CD4-positive, alpha-beta T cell treated with Interleukin-15 for 4 hours (primary cell): Measurements from ENCODE around the gene GLIPR1L2.

Source experiments
- DNase-seq: peaks from one replicate; pipeline ENCODE4 v3.0.0-alpha.2; 2020; ENCODE audit warnings: low spot score

The GLIPR1L2 gene

DNA sequence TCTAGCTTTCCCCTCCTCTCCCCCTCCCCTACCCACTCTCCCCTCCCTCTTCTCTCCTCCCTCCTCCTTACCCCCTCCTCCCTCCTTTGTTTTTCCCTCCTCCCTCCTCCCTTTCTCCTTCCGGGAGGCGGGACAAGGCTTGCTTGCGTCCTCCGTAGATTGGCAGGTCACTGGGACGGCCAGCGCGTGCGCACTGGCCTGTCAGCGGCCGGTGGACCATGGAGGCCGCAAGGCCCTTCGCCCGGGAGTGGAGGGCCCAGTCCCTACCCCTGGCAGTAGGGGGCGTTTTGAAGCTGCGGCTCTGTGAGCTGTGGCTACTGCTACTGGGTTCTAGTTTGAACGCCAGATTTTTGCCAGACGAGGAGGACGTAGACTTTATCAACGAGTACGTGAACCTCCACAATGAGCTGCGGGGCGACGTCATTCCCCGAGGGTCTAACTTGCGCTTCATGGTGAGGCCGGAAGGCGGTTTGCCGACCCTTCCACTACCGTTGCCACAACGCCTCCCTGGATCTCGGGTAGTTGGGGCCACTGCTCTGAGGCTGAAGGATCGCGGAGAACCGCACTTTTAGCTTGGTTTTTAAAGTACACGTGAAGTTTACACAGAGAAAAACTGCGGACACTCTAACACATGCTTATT is at the start of gene GLIPR1L2:
Gene GLIPR1L2, plus strand, starts transcription at position 191 of the 640 bp plus-strand sequence. Its CDS starts 28 bp downstream, at position 219.
- peak; percentile 93 for DNase-seq

DNA sequence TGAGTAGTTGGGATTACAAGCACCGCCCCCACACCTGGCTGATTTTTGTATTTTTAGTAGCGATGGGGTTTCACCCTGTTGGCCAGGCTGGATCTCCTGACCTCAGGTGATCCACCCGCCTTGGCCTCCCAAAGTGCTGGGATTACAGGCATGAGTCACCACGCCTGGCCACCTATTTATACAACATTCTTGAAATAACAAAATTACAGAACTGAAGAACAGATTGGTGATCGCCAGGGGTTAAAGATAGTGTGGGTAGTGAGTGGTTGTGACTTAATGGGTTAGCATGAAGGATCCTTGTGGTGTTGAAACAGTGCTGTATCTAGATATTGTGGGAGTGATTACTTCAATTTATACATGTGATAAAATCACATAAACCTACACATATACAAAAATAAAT is 49.0 kb upstream of the GLIPR1L2 start:
- no peak for DNase-seq

DNA sequence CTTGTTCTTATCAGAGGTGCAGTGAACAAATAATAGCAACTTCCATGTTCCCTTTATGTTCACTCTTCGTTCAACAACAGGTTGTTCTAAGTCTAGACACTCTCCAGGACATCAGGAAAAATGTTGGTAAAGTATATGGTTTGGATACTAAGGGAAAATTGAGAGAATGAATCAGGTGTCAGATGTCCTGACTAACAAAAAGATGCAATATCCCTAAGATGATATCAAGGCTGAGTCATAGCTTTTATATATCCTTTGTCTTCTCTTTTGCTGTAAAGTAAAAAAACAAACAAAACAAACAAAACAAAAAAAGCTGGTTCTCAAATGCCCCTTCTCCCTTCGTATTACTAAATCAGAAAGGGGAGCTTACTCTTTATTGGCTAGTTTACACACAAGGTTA is 45.4 kb upstream of the GLIPR1L2 start:
- DNase-seq = no peak

DNA sequence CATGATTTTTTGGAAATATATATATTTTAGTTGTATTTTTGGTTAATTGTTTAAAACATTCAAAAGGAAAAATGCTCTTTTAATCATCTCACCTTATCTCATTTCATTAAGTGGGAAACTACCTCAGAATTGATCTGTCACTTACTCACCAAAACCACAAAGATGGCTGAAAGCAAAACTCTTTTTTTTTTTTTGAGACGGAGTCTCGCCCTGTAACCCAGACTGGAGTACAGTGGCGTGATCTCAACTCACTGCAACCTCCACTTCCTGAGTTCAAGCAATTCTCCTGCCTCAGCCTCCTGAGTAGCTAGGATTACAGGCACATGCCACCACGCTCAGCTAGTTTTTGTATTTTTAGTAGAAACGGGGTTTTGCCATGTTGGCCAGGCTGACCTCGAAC is 44.7 kb upstream of the GLIPR1L2 start:
- DNase-seq = peak; percentile 9

DNA sequence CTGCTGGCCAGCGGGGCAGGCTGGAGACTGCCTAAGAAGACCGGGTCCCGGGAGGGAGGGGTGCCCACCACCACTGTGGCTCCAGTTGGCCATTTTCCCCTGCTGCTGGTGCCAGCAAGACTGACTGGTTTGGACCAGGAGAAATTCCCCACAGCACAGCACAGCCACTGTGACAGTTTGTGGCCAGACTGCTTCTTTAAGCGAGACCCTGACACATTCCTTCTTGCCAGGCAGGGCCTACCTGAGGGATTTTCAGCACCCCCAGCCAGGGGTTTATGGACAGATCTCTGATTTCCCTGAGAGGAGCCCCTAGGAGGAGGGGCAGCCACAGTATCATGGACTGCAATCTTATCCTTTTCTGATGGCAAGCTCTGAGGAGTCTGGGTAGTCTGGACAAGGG is 40.9 kb upstream of the GLIPR1L2 start:
- DNase-seq = no peak

DNA sequence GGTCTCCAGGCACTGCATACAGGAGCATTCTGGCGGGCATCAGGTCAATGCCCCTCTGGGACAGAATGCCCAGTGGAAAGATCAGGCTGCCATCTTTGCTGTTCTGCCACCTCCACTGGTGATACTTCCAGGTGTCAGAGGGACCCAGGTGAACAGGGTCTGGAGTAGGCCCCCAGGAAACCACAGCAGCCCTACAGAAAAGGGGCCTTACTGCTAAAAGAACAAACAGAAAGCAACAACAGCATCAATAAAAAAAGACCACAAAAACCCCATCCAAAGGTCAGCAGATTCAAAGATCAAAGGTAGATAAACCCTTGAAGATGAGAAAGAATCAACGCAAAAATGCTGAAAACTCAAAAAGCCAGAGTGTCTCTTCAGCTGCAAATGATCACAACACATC is 40.5 kb upstream of the GLIPR1L2 start:
- no peak for DNase-seq

DNA sequence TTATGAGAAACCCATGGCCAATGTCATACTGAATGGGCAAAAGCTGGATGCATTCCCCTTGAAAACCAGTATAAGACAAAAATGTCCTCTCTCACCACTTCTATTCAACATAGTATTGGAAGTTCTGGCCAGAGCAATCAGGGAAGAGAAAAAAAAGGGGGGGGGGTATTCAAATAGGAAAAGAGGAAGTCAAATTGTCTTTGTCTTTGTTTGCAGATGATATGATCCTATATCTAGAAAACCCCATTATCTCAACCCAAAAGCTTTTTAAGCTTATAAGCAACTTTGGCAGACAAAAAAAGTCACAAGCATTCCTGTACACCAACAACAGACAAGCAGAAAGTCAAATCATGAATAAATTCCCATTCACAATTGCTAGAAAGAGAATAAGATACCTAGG is 36.9 kb upstream of the GLIPR1L2 start:
- DNase-seq = no peak

DNA sequence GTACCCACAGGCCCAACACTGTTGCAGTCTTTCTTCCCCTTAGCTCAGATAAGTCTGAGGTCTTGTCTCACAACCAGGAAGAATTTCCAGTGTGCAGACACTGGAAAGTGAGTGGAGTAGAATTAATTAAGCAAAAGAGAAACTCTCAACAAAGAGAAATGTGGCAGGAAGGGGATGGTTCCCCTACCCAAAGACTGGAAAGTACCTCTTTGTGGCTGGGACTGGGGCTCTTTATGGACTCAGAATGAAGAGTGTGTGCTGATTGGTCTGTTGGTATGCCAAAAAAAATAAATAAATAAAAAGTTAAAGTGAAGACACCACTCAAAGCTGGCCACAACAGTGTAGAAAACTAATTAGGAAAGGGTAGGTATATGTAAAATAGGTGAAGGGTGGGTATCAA is 30.0 kb upstream of the GLIPR1L2 start:
- no peak for DNase-seq

DNA sequence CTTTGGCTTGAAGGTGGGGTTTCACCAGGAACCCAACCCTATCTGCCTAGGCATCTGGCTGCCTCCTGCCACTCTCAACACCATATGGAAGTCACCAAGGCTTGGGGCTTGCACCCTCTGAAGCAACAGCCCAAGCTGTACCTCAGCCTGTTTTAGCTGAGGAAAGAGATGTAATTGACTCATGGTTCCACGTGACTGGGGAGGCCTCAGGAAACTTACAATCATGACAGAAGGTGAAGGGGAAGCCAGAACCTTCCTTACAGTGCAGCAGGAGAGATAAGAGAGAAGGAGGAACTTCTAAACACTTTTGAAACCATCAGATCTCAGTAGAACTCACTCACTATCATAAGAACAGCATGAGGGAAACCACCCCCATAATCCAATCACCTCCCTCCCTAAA is 29.5 kb upstream of the GLIPR1L2 start:
- no peak for DNase-seq

DNA sequence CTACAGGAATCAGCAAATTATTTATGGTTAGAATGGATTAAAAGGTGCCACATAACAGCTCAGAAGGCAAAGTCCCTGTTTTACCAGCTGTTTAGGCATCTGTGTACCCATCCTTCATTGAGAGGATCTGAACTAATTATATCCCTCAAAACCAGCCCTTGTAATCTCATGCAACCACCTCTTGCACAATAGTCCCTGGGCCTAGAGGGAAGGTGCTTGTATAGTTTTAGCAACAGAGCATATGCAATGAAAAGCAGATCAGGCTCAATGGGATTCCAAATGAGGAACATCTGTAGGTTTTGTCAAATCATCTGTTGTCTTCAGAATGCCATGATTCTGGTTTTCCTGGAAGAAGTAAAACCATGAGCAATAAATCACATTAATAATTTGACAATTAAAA is 26.0 kb upstream of the GLIPR1L2 start:
- no peak for DNase-seq

DNA sequence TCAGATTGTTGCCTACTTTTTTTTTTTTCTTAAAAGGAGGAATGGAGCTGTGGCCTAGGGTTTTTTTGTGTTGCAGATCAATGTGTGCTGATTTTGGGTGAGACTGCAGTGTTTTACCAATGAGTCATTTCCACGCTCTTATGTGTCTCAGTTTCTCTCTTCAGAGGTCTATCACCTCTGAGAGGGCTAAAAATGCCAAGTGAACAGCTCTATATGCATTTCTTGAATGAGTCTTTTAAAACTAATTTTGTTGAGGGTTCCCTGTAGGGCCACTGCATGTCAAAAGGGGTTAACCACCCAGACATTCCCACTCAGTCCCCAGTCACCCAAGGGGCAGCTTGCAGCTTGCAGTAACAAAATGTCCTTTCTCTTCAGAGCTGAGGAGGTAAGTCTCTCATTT is 24.3 kb upstream of the GLIPR1L2 start:
- no peak for DNase-seq

DNA sequence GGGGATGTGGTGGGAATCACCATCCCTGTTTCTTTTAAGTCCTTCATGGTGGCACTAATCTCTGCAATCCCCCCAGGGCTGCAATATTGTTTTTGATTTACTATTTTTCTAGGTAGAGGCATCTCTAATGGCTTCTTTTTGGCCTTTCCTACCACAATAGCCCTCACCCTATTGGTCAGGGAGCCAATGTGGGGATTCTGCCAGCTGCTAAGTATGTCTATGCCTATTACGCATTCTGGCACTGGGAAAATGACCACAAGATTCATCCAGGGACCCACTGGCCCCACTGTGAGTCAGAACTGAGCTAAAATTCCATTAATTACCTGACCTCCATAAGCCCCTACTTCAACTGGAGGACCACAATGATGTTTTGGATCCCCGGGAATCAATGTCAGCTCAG is 15.9 kb upstream of the GLIPR1L2 start:
- no peak for DNase-seq

DNA sequence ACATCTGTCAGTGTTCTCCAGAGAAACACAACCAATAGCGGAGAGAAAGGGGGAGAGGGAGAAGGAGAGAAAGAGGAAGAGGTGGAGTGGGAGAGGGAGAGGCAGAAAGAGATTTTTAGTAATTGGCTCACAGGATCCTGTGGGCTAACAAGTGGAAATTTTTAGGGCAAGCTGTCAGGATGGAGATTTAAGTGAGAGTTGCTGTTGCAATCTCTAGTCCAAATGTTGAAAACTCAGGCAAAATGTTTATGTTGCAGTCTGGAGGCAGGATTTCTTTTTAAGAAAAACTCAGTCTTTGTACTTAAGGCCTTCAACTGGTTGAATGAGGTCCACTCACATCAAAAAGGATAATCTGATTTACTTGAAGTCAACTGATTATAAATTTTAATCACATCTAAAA is 12.5 kb upstream of the GLIPR1L2 start:
- no peak for DNase-seq

DNA sequence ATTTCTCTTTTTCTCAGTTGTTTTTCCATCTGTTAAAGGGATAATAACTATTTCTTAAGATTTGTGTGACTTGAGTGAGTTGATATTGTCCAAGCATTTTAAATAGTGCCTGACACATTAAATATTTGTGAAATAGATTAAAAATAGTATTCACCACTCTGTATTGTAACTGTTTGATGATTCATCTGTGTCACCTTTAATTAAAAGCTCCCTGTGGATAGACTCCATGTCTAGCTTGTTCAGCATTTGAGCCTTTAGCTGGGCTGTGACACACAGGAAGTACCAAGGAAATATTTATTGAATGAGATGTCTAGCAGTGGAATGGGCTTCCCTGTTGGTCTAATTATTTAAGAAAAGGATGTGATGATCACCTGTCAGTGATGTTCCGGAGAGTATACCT is 1.8 kb upstream of the GLIPR1L2 start:
- peak; percentile 13 for DNase-seq

DNA sequence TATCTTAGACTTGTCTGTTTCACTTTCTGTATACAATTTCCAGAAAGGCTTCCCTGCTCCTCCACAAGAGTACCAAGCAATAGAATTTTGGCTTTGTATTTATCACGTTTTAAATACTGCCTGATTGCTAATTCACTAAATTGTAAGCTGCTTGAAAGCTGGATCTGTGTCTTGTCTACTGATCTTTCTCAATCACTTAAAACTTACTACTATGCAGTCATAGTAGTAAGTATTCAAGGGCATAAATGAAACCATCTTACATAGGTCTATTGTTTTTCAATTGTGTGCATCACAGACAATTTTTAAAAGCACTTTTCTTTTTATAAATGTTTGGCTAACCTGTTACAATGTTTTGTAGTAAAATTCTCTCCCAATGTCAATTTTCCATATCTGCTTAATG is 1.2 kb upstream of the GLIPR1L2 start:
- no peak for DNase-seq

DNA sequence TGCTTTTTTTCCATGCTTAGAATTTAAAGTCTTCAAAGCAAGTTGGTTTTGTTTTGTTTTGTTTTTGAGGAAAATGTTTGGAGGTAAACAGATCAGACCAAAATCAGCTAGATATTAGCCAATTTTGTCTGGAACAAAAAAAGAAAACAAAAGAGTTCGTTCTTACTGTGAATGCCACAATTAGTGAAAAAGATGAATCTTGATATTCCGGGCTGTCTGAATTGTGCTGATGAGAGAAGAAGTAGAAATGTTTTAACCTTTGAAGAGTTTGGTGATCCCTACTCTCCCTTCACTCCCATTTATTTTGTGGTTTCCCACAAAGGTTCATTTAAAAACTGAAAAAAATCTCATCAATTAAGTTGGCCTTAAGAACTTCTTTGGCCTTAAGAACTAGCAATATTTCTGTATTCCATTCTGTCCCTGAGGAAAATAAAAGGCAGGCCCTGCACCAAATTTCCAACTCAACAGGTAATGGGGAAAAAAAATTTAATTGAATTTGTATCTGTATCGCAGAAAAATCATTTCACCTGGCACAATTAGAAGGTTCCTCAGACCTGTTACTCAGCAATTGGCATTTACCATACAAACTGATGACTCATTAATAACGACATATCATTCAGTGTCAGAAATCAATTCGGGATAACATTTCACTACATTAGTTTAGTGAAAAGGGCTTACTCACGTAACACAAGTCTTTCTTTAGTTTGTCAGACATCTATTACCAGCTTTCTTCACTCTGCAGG is 562 bp upstream of the GLIPR1L2 start:
- no peak for DNase-seq

DNA sequence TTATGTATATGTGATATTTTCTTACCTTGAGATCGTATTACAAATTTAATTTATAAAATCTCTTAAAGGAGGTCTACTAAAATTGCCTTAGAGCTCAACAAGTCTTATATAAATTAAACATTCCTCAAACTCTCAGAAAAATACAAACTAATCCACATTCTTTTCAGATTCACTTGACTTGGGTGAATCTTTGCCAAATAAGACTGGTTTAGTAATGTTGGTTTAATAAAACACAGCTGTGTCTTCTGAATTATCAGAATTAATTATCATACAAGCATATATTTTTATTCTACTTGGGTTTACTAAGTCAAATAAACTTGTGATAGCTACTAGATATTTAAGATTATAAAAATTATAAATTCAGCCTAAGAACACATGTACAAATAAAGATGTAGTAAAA is 13.3 kb downstream of the GLIPR1L2 start:
- DNase-seq = no peak

DNA sequence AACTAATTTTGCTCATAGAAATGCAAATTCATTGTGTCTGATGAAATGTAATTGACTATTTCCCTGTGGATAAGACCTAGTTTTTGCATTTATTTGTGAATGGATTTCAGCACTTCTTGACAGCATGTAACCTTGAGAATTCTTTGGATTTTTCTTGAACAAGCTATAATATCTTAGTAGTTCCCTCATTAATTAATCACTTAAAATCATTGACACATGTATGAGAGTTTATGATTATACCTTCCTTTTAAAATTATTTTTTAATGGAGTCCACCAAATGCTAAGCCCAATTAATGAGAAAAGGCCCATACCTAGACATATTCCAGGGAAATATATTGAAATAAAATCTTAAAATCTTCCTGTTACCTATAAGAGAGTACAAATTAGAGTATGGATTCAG is 16.8 kb downstream of the GLIPR1L2 start:
- DNase-seq = no peak

DNA sequence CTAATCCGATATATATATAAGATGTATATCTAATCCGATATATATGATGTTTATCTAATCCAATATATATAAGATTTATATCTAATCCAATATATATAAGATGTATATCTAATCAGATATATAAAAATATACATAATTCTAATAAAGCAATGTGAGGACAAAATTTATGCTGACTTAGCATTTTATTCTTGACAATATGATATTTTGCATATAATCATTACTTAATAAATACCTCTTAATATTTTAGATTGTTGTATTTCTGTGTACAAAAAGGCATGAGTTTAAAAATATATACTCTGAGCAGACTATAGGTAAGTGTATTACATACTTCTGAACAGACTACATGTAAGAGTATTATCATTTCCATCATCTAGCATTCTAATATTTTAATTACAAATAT is 18.9 kb downstream of the GLIPR1L2 start:
- DNase-seq = no peak

DNA sequence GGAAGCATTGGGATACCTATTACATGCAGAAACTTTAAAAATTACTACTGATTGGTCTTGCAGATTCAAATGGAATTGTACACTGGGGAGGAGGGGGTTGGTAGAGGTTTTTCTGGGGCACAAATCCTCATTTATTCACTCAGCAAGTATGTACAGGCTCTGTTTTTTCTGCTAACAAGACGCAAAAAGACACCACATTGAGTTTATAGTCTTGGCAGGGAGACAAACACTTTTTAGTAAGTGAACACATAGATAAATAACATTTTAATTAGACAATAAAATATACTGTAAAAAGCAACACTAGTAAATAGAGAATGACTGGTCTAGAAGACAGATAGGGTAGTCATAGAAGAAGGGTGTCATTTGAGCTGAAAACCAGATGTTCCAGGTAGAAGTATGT is 23.8 kb downstream of the GLIPR1L2 start:
- no peak for DNase-seq

DNA sequence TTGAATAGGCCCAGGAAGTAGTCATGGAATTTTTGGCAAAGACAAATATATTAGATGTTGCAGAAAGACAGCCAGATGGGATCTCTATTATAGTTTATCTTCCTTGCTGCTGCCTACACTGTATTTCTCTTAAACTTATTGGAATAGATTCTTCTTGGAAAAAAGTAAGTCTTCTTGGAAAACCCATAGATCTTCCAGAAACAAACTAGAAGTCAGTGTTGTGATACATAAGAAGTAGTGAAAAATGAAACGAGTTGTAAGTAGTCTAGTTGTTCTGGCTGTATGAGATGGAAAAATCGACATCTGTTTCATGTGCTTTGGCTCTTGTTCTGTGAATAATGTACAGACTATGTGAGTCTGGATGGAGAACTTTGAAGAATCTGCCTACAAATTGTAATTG is 29.0 kb downstream of the GLIPR1L2 start:
- no peak for DNase-seq

DNA sequence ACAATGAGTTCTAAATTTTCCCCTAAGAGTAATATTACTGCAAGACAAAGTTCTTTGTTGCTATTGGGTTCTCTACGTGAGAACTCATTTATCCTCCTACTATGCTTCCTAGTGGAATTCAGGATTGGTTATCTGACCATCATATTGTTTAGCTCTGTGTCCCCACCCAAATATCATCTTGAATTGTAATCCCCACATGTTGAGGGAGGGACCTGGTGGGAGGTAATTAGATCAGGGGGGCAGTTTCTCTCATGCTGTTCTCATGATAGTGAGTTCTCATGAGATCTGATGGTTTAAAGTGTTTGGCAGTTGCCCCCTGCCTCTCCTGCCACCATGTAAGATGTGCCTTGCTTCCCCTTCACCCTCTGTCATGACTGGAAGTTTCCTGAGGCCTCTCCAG is 36.6 kb downstream of the GLIPR1L2 start:
- DNase-seq = no peak

DNA sequence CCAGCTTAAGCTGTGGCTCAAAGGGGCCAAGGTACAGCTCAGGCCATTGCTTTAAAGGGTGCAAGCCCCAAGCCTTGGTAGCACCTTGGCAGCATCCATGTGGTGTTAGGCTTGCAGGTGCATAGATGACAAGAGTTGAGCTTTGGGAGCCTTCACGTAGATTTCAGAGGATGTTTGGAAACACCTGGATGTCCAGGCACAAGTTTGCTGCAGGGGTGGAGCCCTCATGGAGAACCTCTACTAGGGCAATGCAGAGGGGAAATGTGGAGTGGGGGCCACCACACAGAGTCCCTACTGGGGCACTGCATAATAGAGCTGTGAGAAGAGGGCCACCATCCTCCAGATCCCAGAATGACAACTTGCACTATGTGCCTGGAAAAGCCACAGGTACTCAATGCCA is 37.9 kb downstream of the GLIPR1L2 start:
- no peak for DNase-seq

DNA sequence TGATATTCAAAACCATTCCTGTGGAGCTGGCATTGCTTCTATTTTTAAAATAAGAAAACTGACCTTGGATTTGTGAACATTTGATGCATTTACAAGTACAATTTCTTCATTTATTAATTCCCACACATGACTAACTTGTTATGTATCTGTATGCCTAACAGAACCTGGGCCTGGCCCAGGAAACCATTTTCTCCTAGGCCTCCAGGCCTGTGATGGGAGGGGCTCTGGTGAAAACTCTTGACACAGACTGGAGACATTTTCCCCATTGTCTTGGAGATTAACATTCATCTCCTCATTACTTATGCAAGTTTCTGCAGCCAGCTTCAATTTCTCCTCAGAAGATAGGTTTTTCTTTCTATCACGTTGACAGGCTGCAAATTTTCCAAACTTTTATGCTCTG is 42.0 kb downstream of the GLIPR1L2 start:
- no peak for DNase-seq
